ENCODE measurements around the gene ABR.

DNA sequence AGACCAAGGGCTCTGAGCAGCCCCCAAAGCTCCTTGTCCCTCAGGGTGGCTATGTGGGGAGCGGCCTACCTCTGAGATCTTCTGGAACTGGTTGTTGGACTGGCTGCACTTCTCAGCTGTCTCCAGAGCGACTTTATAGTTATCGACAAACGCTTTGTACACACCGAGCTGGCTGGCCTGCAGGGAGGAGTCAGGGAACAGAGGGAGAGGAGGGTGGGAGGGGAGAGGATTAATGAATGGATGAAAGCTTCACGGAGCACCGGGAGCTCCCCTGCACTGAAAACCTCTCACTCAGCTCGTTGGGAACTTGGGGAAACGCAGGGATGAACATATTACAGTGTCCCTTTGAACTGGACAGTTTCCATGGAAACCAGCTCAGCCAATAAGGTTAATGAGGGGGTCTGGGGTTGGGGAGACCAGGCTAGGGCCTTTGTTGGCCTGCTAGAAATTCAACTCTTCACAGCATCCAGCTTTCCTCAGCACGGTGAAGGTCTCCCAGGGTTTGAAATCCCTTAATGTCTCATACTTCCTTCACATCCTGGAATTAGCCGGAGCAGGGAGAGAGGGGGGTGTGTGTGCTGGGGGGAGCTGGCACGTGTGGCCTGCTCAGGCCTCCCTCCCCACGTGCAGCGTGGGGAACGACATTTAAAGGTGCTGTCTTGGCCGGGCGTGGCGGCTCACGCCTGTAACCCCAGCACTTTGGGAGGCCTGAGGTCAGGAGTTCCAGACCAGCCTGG is 96.2 kb downstream of the ABR start:
- TF ChIP-seq, protein P1, sequence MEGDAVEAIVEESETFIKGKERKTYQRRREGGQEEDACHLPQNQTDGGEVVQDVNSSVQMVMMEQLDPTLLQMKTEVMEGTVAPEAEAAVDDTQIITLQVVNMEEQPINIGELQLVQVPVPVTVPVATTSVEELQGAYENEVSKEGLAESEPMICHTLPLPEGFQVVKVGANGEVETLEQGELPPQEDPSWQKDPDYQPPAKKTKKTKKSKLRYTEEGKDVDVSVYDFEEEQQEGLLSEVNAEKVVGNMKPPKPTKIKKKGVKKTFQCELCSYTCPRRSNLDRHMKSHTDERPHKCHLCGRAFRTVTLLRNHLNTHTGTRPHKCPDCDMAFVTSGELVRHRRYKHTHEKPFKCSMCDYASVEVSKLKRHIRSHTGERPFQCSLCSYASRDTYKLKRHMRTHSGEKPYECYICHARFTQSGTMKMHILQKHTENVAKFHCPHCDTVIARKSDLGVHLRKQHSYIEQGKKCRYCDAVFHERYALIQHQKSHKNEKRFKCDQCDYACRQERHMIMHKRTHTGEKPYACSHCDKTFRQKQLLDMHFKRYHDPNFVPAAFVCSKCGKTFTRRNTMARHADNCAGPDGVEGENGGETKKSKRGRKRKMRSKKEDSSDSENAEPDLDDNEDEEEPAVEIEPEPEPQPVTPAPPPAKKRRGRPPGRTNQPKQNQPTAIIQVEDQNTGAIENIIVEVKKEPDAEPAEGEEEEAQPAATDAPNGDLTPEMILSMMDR (IDR thresholded peaks at IDR 0.05; ENCODE audit: control extremely low read depth in 1 of 3, insufficient read depth in 1 of 3, low read depth in 1 of 3, low read length in 3 of 3): no peak
- TF ChIP-seq CHD1 (IDR thresholded peaks at IDR 0.05; ENCODE audit: low read depth, low read length): no peak
- TF ChIP-seq POLR2AphosphoS5 (IDR thresholded peaks at IDR 0.05; ENCODE audit: low read depth, low read length): no peak
- no peak for TF ChIP-seq EP300 (IDR thresholded peaks at IDR 0.05; ENCODE audit: borderline replicate concordance in 1 of 2, low read depth in 2 of 2, low read length in 2 of 2)
- TF ChIP-seq POLR2A (IDR thresholded peaks at IDR 0.05; ENCODE audit: control extremely low read depth in 1 of 2, low read depth in 2 of 2, low read length in 2 of 2): no peak
- no peak for TF ChIP-seq JUND (IDR thresholded peaks at IDR 0.05; ENCODE audit: low read length)
- no peak for TF ChIP-seq GABPA (IDR thresholded peaks at IDR 0.05; ENCODE audit: borderline replicate concordance, insufficient read depth, low read length)
